Ascending aorta (tissue), 2 donors: ENCODE data around the gene SPSB1. TPM values are rescaled to one million over a fixed set of nuclear protein-coding genes. Genes with fewer than 3 reads are reported as not detected.

ENCODE experiments used
- DNase-seq, 2 donors: peaks; one replicate each; pipeline ENCODE4 v3.0.0-alpha.2; 2019; ENCODE audit warnings: low spot score in 2 of 2
- H3K27ac ChIP-seq, 2 donors: fragments of 200-600 bp; sonication (generic); one replicate each; pipeline ENCODE4 v1.5.1; 2016 to 2017; ENCODE audit warnings: mild to moderate bottlenecking in 1 of 2
- H3K27me3 ChIP-seq: fragments of 200-600 bp; sonication (generic); one replicate; pipeline ENCODE4 v1.5.1; 2017
- H3K36me3 ChIP-seq, 2 donors: fragments of 200-600 bp; sonication (generic); one replicate each; pipeline ENCODE4 v1.5.1; 2016
- H3K4me1 ChIP-seq, 2 donors: fragments of 200-600 bp; sonication (generic); one replicate each; pipeline ENCODE4 v1.5.1; 2016 to 2017; ENCODE audit warnings: mild to moderate bottlenecking in 1 of 2
- H3K4me3 ChIP-seq, 2 donors: fragments of 200-600 bp; sonication (generic); one replicate each; pipeline ENCODE4 v1.5.1; 2016 to 2017; ENCODE audit warnings: mild to moderate bottlenecking in 1 of 2
- H3K9me3 ChIP-seq, 2 donors: fragments of 200-600 bp; sonication (generic); one replicate each; pipeline ENCODE4 v1.5.1; 2016
- intact Hi-C: fragments of 100-400 bp; cut with DNase I; formaldehyde crosslinking; loops from one replicate; pipeline ENCODE4 v1.15.1; 2023
- total RNA-seq: library from RNA; depleted of rRNA; stranded (reverse); fragments of >200 nt; gene quantifications from one replicate; pipeline ENCODE4 v1.1.0, GENCODE V29; 2016
- TF ChIP-seq, protein P1 (sequence below), 3 experiments: fragments of 200-600 bp in 2 of 3; fragments of 450-650 bp in 1 of 3; sonication (generic) in 2 of 3; IDR thresholded peaks; one replicate each; pipeline ENCODE4 v1.5.1; 2016 to 2019; ENCODE audit warnings: antibody characterized with exemption in 3 of 3, mild to moderate bottlenecking in 1 of 3, moderate library complexity in 1 of 3

SPSB1 gene
- total RNA-seq, 1 donor from 2014 or later, result 64.9 TPM

DNA sequence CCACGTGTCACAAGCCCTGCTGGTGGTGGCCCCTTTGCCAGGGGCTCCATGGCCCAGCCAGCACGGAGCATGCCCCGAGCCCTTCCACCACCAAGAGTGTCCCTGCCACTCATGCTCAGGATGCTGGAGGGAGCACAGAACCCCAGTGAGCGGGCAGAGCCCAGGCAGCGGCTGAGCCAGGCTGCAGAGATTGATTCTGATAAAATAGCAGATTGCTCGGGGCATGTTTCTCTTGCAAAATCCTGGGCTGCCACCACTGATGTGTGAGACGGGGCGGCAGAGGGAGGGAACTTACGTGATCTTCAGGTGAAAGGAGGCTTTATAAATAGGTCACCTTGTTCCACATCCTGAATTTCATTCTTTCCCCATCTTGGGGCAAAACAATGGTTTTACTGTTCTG is 53.2 kb downstream of the SPSB1 start:
- Histone ChIP-seq H3K4me3 (no peak overlapping the region), H3K27me3 (no peaks in the 10 kb centered on the region), H3K9me3 (no peaks in the 10 kb centered on the region), H3K27ac (peak overlapping the region; percentile 36 to 55), H3K4me1 (peaks cover 6 to 34% of the 10 kb centered on the region in 2 donors), H3K36me3 (no peaks in the 10 kb centered on the region)
- intact Hi-C loops, result no loop called here
- TF ChIP-seq, protein P1, sequence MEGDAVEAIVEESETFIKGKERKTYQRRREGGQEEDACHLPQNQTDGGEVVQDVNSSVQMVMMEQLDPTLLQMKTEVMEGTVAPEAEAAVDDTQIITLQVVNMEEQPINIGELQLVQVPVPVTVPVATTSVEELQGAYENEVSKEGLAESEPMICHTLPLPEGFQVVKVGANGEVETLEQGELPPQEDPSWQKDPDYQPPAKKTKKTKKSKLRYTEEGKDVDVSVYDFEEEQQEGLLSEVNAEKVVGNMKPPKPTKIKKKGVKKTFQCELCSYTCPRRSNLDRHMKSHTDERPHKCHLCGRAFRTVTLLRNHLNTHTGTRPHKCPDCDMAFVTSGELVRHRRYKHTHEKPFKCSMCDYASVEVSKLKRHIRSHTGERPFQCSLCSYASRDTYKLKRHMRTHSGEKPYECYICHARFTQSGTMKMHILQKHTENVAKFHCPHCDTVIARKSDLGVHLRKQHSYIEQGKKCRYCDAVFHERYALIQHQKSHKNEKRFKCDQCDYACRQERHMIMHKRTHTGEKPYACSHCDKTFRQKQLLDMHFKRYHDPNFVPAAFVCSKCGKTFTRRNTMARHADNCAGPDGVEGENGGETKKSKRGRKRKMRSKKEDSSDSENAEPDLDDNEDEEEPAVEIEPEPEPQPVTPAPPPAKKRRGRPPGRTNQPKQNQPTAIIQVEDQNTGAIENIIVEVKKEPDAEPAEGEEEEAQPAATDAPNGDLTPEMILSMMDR (IDR thresholded peaks at IDR 0.05), result no peak
- no peak for DNase-seq

DNA sequence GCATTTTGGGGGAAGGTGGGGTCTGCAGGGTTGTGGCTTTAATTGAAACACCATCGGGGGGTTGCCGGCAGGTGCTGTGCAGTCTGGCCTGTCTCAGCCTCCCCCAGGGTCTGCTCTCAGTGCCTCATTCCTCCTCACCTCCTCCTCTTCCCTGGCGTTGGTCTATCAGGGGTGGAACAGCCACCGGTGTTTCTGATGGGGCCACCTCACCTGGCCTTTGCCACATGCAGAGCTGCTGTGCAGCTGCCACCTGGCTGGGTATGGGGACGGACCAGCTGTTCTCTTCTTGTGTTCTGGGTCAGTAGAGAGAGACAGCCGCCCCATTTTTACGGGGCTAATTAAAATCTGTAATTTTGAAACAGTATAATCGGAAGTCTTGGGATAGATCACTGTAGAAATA is 53.9 kb downstream of the SPSB1 start:
- peak overlapping the region in 1 of 2 donors; percentile 36 for H3K27ac ChIP-seq
- H3K4me1 ChIP-seq, result peaks cover 6 to 40% of the 10 kb centered on the region in 2 donors
- no peak for DNase-seq

DNA sequence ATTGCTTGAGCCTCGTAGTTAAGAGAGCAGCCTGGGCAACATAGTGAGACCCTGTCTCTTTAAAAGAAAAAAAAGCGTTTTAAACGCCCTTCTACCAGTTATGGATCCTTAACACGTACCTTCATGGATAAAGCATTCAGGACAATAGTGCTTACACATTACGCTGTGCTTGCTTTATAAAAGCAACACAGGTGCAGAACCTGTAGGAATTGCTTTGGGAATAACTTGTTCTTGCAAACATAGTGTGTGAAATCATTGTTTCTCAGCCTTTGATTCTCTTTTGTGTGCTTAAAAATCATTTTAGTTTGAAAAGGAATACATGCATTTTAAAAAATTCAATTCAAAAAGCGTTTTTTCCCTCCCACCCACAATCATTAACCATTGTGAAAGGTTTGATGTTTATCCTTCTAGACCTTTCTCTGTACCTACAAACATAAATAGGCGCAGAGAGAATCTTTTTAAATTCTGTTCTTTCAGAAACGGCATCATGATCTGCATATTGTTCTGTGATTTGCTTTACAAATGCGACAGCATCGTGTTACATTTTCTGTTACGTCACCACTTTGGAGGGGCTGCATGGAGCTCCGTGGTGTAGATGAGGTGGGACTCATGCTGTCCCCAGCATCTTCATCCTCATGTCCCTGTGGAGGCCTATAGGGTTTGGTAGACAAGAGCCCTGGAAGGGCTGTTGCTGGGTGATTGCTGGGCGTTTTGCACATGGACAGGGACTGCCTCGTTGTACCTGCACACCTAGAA is 54.6 kb downstream of the SPSB1 start:
- Histone ChIP-seq H3K4me3 (no peak overlapping the region), H3K36me3 (no peaks in the 10 kb centered on the region), H3K27ac (peak overlapping the region in 1 of 2 donors; percentile 36), H3K27me3 (no peaks in the 10 kb centered on the region), H3K9me3 (no peaks in the 10 kb centered on the region), H3K4me1 (peaks cover 6 to 47% of the 10 kb centered on the region in 2 donors)
- TF ChIP-seq, protein P1 (IDR thresholded peaks at IDR 0.05), result no peak
- intact Hi-C loops, result no loop called here
- DNase-seq, result no peak

More for the DNA sequence above, 53.9 kb downstream of the SPSB1 start:
- Histone ChIP-seq H3K27me3 (no peaks in the 10 kb centered on the region), H3K9me3 (no peaks in the 10 kb centered on the region), H3K4me3 (no peak overlapping the region), H3K36me3 (no peaks in the 10 kb centered on the region)
- TF ChIP-seq, protein P1 (IDR thresholded peaks at IDR 0.05), result no peak
- intact Hi-C loops, result no loop called here

DNA sequence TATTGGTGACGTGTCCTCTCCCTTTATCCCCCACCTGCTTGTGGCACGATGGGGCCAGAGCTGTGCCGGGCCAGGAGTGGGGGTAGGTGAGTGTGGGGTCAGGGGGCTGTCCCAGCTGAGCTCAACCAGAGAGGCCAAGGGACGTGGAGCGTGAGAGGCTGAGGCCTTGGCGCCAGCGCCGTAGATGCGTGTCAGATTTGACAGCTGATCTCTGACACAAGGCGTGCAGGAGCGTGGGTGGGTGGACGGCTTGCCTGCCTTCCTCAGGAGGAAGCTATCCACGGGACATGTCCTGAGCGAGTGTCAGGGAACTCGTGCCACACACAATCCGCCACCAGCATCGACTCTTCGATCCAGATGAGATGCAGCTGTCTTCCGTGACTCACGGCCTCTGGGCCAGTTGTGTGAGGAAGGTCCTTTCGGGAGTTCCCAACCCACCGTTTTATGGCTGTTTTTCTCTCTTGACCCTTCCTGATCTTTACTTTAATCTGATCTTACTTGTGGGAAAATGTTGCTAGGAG is 56.7 kb downstream of the SPSB1 start:
- intact Hi-C loops, result no loop called here
- no peak for DNase-seq
- TF ChIP-seq, protein P1 (IDR thresholded peaks at IDR 0.05), result no peak
- Histone ChIP-seq H3K9me3 (no peaks in the 10 kb centered on the region), H3K27me3 (no peaks in the 10 kb centered on the region), H3K36me3 (no peaks in the 10 kb centered on the region), H3K27ac (peak overlapping the region; percentile 3 to 82), H3K4me3 (no peak overlapping the region), H3K4me1 (peaks cover 13 to 66% of the 10 kb centered on the region in 2 donors)

DNA sequence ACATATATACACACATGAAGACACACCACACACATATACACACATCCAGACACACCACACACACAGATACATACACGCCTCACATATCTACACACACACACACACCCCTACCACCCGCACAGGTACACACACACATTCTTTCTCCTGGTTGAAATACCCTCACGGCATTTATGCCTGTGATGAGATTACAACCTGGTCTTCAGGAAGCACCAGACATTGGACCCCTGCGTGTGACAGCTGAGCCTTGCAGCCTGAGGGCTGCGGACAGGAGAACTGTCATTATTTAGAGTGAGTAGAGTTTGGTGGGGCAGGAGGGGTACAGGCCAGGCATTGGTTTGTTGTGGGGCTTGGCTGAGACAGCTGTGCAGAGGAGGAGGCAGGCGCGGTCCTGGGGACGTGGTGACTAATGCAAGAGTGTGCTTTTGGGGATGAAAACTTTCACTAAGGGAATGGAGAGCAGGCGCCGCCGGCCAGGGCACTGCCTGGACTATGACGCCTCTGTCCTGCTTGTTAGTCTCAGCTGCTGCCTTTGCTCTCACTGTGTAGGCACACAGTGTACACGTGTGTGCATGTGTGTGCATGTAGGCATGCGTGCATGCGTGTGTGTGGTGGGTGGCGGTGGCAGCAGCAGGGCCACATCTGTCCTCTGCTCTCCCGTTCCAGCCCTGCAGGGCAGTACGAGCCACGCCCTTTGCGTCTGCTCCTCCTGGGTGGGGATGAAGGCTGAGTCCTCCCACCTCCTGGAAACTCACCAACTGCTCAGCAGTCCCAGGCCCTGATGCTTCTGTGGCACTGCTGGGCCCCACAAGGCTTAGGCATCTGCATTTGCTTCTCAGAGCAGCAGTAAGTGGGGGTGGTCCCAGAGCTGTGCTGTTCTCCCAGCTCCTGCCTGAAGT is 57.6 kb downstream of the SPSB1 start:
- peak overlapping the region; percentile 58 to 82 for H3K27ac ChIP-seq
- H3K4me1 ChIP-seq, result peaks cover 12 to 65% of the 10 kb centered on the region in 2 donors
- TF ChIP-seq, protein P1 (IDR thresholded peaks at IDR 0.05), result no peak
- DNase-seq, result peak in 1 of 2 donors; percentile 75
- intact Hi-C loops, result loop anchor here (5.0 kb wide), 1 partner anchor 38 kb away; no protein-coding TSS in a partner anchor
- H3K9me3 ChIP-seq, result no peaks in the 10 kb centered on the region
- H3K4me3 ChIP-seq, result peak overlapping the region in 1 of 2 donors; percentile 34
- no peaks in the 10 kb centered on the region for H3K27me3 ChIP-seq
- peaks cover 0 to under 1% of the 10 kb centered on the region in 2 donors for H3K36me3 ChIP-seq
